Kidney epithelial cell (primary cell): ENCODE measurements around the gene DCTD. TPM values are rescaled to one million over a fixed set of nuclear protein-coding genes. Genes with fewer than 3 reads are reported as not detected.

Experiments used
- DNase-seq: peaks from one replicate; pipeline ENCODE4 v3.0.0-alpha.2; 2010; ENCODE audit warnings: low read depth
- H3K27me3 ChIP-seq: 2 replicates; pipeline ENCODE4 v1.6.0; 2011; ENCODE audit warnings: low read length; ENCODE audit not compliant: control insufficient read depth, insufficient read depth
- H3K36me3 ChIP-seq: 2 replicates; pipeline ENCODE4 v1.5.1; 2011; ENCODE audit warnings: low read length; ENCODE audit not compliant: control insufficient read depth, insufficient read depth
- H3K4me3 ChIP-seq: 2 replicates; pipeline ENCODE4 v1.5.1; 2011; ENCODE audit warnings: low read depth, mild to moderate bottlenecking, control low read depth, low read length
- CTCF ChIP-seq: IDR thresholded peaks from 2 replicates; pipeline ENCODE4 v1.5.1; 2011; ENCODE audit warnings: mild to moderate bottlenecking, moderate library complexity, low read length, control low read depth, inconsistent platforms; ENCODE audit not compliant: insufficient read depth, poor library complexity, severe bottlenecking
- total RNA-seq: library from RNA; depleted of rRNA; stranded (reverse); fragments of >200 nt; gene quantifications from 2 replicates; pipeline ENCODE4 v1.2.3, GENCODE V29; 2015

DCTD gene
- total RNA-seq, 1 donor from 2014 or later: 116 TPM

GRCh38 chr4:182896421-182896820 lies 20.8 kb downstream of the DCTD start:
- no peaks in the 10 kb centered on the region for H3K27me3 ChIP-seq
- H3K36me3 ChIP-seq: peaks cover 1% of the 10 kb centered on the region
- no peak for DNase-seq
- TF ChIP-seq CTCF: no peak
- H3K4me3 ChIP-seq: no peak overlapping the region

GRCh38 chr4:182895791-182896292 lies 21.3 kb downstream of the DCTD start:
- Histone ChIP-seq H3K4me3 (no peak overlapping the region), H3K27me3 (no peaks in the 10 kb centered on the region), H3K36me3 (peaks cover 1% of the 10 kb centered on the region)
- no peak for DNase-seq
- TF ChIP-seq CTCF: no peak

GRCh38 chr4:182894681-182895275 lies 22.4 kb downstream of the DCTD start:
- Histone ChIP-seq H3K36me3 (peaks cover 4% of the 10 kb centered on the region), H3K27me3 (no peaks in the 10 kb centered on the region), H3K4me3 (no peak overlapping the region)
- no peak for DNase-seq
- TF ChIP-seq CTCF: no peak

DNA sequence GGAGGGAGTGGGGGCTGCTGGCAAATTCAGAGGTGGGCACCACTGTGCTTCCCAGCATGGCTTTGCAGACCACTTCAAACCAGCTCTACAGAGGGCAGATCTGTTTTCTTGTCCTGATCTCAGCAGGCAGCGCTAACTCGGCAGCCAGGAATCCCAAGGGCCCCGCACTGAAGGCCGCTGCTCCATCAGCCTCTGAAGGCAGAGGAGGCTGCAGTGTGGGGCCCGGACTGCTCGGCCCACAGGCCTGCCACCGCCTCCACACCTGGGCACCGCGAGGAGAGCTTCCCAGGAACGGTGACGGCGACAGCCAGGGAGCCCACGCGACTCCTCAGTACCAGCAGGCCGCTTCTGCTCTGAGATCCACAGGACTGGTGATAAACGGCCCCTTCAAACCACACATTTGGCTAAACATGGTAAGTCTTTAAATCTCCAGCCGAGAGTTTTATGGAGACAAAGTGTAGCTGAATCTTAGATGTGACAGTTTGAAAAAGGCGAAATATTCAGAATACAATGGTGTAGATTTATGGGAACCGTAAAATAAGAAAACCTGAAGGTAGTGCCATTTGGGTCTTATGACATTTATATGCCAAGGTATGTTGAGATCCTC lies 23.6 kb downstream of the DCTD start:
- no peak for TF ChIP-seq CTCF
- Histone ChIP-seq H3K4me3 (no peak overlapping the region), H3K27me3 (no peaks in the 10 kb centered on the region), H3K36me3 (peaks cover 4% of the 10 kb centered on the region)
- DNase-seq: no peak

- no peak for DNase-seq
- TF ChIP-seq CTCF: no peak
- H3K4me3 ChIP-seq: no peak overlapping the region
- H3K27me3 ChIP-seq: no peaks in the 10 kb centered on the region
- peaks cover 4% of the 10 kb centered on the region for H3K36me3 ChIP-seq
Observed at GRCh38 chr4:182893047-182893446, 24.1 kb downstream of the DCTD start.

GRCh38 chr4:182890202-182890601 lies 27.0 kb downstream of the DCTD start:
- DNase-seq: no peak
- Histone ChIP-seq H3K27me3 (no peaks in the 10 kb centered on the region), H3K36me3 (peaks cover 4% of the 10 kb centered on the region), H3K4me3 (no peak overlapping the region)
- no peak for TF ChIP-seq CTCF
